Endothelial cell of umbilical vein (primary cell): ENCODE data around the gene SCN9A. TPM values are rescaled to one million over a fixed set of nuclear protein-coding genes. Genes with fewer than 3 reads are reported as not detected.

Source experiments
- BruUV-seq: library from RNA; stranded (reverse); fragments of 400-500 nt; replicated peaks from 2 replicates; lab custom pipeline; 2021; lab: Mats Ljungman, UMichigan
- CTCF ChIA-PET: fragments of 300-600, 350-600 bp; sonication (Branson Sonifier 250); formaldehyde crosslinking; loops from one replicate; lab custom pipeline; 2021; ENCODE audit warnings: antibody characterized with exemption, inconsistent platforms; lab: Charles Lee
- POLR2A ChIA-PET: fragments of 300-600, 350-600 bp; sonication (Branson Sonifier 250); formaldehyde crosslinking; loops from one replicate; lab custom pipeline; 2021; ENCODE audit warnings: antibody characterized with exemption, inconsistent platforms; lab: Charles Lee
- DNase-seq: peaks from one replicate; pipeline ENCODE4 v3.0.0-alpha.2; 2011; ENCODE audit warnings: low read depth, low spot score
- FAIRE-seq: peaks from 2 replicates; lab custom pipeline; 2011; peaks lifted over from hg19 to GRCh38; lab: Jason Lieb, UNC
- H2AFZ ChIP-seq: 2 replicates; pipeline ENCODE4 v1.6.0; 2012; ENCODE audit warnings: low read depth, low read length, control low read depth, inconsistent platforms
- H3K27ac ChIP-seq: 2 replicates; pipeline ENCODE4 v1.5.1; 2011; ENCODE audit warnings: low read depth, mild to moderate bottlenecking, control low read depth, low read length, moderate library complexity; ENCODE audit not compliant: insufficient read depth
- H3K27me3 ChIP-seq, 2 experiments: 2 replicates each; pipeline versions ENCODE4 v1.6.0 to v1.6.1; 2011; ENCODE audit warnings: low read length in 2 of 2, mixed read lengths in 1 of 2; ENCODE audit not compliant: control insufficient read depth in 2 of 2, insufficient read depth in 2 of 2
- H3K36me3 ChIP-seq, 2 experiments: 2 replicates in 1 of 2; 3 replicates in 1 of 2; pipeline ENCODE4 v1.5.1; 2011; ENCODE audit warnings: low read length in 2 of 2, mild to moderate bottlenecking in 1 of 2, moderate library complexity in 1 of 2; ENCODE audit not compliant: control insufficient read depth in 2 of 2, insufficient read depth in 2 of 2; ENCODE audit errors: extremely low read depth in 1 of 2
- H3K4me1 ChIP-seq: 3 replicates; pipeline ENCODE4 v1.5.1; 2011; ENCODE audit warnings: mild to moderate bottlenecking, low read length; ENCODE audit not compliant: control insufficient read depth, insufficient read depth; ENCODE audit errors: extremely low read depth
- H3K4me2 ChIP-seq: 2 replicates; pipeline ENCODE4 v1.6.1; 2011; ENCODE audit warnings: low read length, control low read depth, mixed read lengths; ENCODE audit not compliant: insufficient read depth
- H3K4me3 ChIP-seq, 3 experiments: fragments of 200-600 bp in 1 of 3; sonication (generic), shearing (Covaris generic) in 1 of 3; replicated peaks in 1 of 3; 2 replicates each; pipeline ENCODE4 v1.5.1; 2011 to 2016; ENCODE audit warnings: control low read depth in 3 of 3, low read length in 3 of 3, mild to moderate bottlenecking in 2 of 3, inconsistent platforms in 1 of 3, low read depth in 1 of 3, moderate library complexity in 1 of 3; ENCODE audit not compliant: insufficient read depth in 1 of 3
- H3K79me2 ChIP-seq: 2 replicates; pipeline ENCODE4 v1.6.0; 2012; ENCODE audit warnings: low read length, inconsistent platforms; ENCODE audit not compliant: control insufficient read depth, insufficient read depth
- H3K9ac ChIP-seq: replicated peaks from 2 replicates; pipeline ENCODE3; 2011; ENCODE audit warnings: low read length, control low read depth; ENCODE audit not compliant: insufficient read depth; ENCODE audit errors: extremely low read depth
- H3K9me1 ChIP-seq: replicated peaks from 3 replicates; pipeline ENCODE4 v1.6.0; 2011; ENCODE audit warnings: mild to moderate bottlenecking, low read length; ENCODE audit not compliant: control insufficient read depth, insufficient read depth; ENCODE audit errors: extremely low read depth
- H3K9me3 ChIP-seq: replicated peaks from 2 replicates; pipeline ENCODE4 v1.5.1; 2012; ENCODE audit warnings: low read length, inconsistent platforms; ENCODE audit not compliant: control insufficient read depth, insufficient read depth
- H4K20me1 ChIP-seq: replicated peaks from 2 replicates; pipeline ENCODE3; 2011; ENCODE audit warnings: mild to moderate bottlenecking, low read length; ENCODE audit not compliant: control insufficient read depth, insufficient read depth; ENCODE audit errors: extremely low read depth
- CTCF ChIP-seq, 2 donors: IDR thresholded peaks; 1 replicate in 1 of 2; 2 replicates in 1 of 2; pipeline ENCODE4 v1.5.1; 2011; ENCODE audit warnings: low read length in 2 of 2, mild to moderate bottlenecking in 2 of 2, moderate library complexity in 2 of 2, control low read depth in 1 of 2, inconsistent platforms in 1 of 2, low read depth in 1 of 2; ENCODE audit not compliant: insufficient read depth in 1 of 2; ENCODE audit errors: extremely low read depth in 1 of 2
- EZH2 ChIP-seq: IDR thresholded peaks from 2 replicates; pipeline ENCODE4 v1.6.1; 2012; ENCODE audit warnings: borderline replicate concordance, low read depth, mild to moderate bottlenecking, moderate library complexity, low read length, inconsistent platforms; ENCODE audit not compliant: severe bottlenecking
- FOS ChIP-seq: IDR thresholded peaks from 2 replicates; pipeline ENCODE4 v1.6.1; 2011; ENCODE audit warnings: mild to moderate bottlenecking, low read length, moderate library complexity, borderline replicate concordance; ENCODE audit not compliant: insufficient read depth
- GATA2 ChIP-seq: IDR thresholded peaks from 2 replicates; pipeline ENCODE4 v1.7.0; 2011; ENCODE audit warnings: low read depth, mild to moderate bottlenecking, moderate library complexity, mixed read lengths, low read length; ENCODE audit not compliant: insufficient read length, insufficient read depth
- JUN ChIP-seq: IDR thresholded peaks from 2 replicates; pipeline ENCODE4 v1.6.1; 2011; ENCODE audit warnings: borderline replicate concordance, low read depth; ENCODE audit not compliant: insufficient read length, insufficient read depth
- MYC ChIP-seq: IDR thresholded peaks from one replicate; pipeline ENCODE4 v1.6.1; 2011; ENCODE audit warnings: mild to moderate bottlenecking, low read depth, low read length
- POLR2A ChIP-seq: IDR thresholded peaks from 2 replicates; pipeline ENCODE4 v1.6.1; 2012; ENCODE audit warnings: low read depth, mild to moderate bottlenecking, control low read depth, low read length
- POLR2AphosphoS5 ChIP-seq: IDR thresholded peaks from 2 replicates; pipeline ENCODE4 v1.6.1; 2012; ENCODE audit warnings: low read depth, mild to moderate bottlenecking, control low read depth, low read length, moderate library complexity; ENCODE audit not compliant: insufficient read depth
- dilution Hi-C: fragments of 300-500 bp; cut with MboI; formaldehyde crosslinking; loops from one replicate; pipeline ENCODE4 v1.15.0; 2019; ENCODE audit warnings: low sequenced_read_pairs; ENCODE audit not compliant: extremely low pct_ligation_motif_present
- intact Hi-C: fragments of 100-400 bp; cut with micrococcal nuclease; formaldehyde crosslinking; loops from one replicate; pipeline ENCODE4 v1.10.0; 2022
- polyA plus RNA-seq, 4 experiments: library from polyadenylated mRNA; depleted of rRNA in 3 of 4; stranded (reverse) in 3 of 4; unstranded in 1 of 4; fragments of >200 nt; gene quantifications; 2 replicates each; pipeline versions ENCODE4 v1.2.1 to v1.2.3, GENCODE V29; 2011 to 2012; ENCODE audit warnings: missing spikeins in 1 of 4
- total RNA-seq: library from RNA; stranded (reverse); gene quantifications from 2 replicates; pipeline ENCODE4 v1.2.3, GENCODE V29; 2021
- TF ChIP-seq, protein P1 (sequence below): IDR thresholded peaks from 2 replicates; pipeline ENCODE4 v1.6.1; 2011; ENCODE audit not compliant: insufficient read depth, insufficient read length

SCN9A gene
- total and polyA plus RNA-seq, 2 donors (not counting 3 experiments of a cell fraction or from before 2014, with no cell fraction given): 0.88 to 1.6 TPM

DNA sequence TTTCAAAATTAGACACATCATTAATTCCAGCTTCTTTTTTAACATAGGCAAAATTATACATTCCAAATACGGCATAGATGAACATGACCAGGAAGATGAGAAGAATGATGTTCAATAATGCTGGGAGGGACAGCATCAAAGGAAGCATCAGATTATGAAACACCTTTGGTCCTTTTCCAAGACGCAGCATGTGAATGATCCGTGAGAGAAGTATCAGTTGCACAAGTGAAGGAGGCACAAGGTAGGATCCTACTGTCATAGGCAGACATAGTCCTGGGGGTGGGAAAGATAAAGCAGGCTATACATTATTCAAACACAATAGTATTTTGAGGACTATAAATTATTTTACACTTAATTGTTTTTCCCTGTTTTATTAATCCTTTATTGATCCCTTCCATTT, 30.6 kb upstream of the SCN9A start:
- TF ChIP-seq POLR2A (no peak), CTCF (IDR thresholded peaks at IDR 0.05; ENCODE audit: extremely low read depth in 1 of 2, insufficient read depth in 1 of 2, low read depth in 1 of 2, low read length in 2 of 2) (no peak), MYC (no peak), POLR2AphosphoS5 (no peak), FOS (no peak), GATA2 (no peak), JUN (no peak), EZH2 (no peak)
- TF ChIP-seq, protein P1, sequence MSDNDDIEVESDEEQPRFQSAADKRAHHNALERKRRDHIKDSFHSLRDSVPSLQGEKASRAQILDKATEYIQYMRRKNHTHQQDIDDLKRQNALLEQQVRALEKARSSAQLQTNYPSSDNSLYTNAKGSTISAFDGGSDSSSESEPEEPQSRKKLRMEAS: no peak
- no peak for FAIRE-seq
- H3K27me3 ChIP-seq: no peaks in the 10 kb centered on the region
- dilution Hi-C loops: no loop called here
- no peaks in the 10 kb centered on the region for H4K20me1 ChIP-seq
- no peaks in the 10 kb centered on the region for H3K79me2 ChIP-seq
- no peak overlapping the region for H3K9ac ChIP-seq
- no peak overlapping the region for H2AFZ ChIP-seq
- H3K36me3 ChIP-seq: no peaks in the 10 kb centered on the region
- no peaks in the 10 kb centered on the region for H3K4me1 ChIP-seq
- no peak overlapping the region for H3K27ac ChIP-seq
- ChIA-PET CTCF (no interaction called here), POLR2A (no interaction called here)
- no peak overlapping the region for H3K4me2 ChIP-seq
- DNase-seq: no peak
- no peaks in the 10 kb centered on the region for H3K9me1 ChIP-seq
- no peaks in the 10 kb centered on the region for H3K9me3 ChIP-seq
- no peak overlapping the region for H3K4me3 ChIP-seq
- BruUV-seq: no TSS peak
- intact Hi-C loops: no loop called here
